Skeletal muscle satellite cell (primary cell): ENCODE results near the gene RUFY2.
A peak's percentile ranks its signal among the peaks of the same experiment; 100 is the strongest.

Experiments used
- H3K27me3 ChIP-seq: 2 replicates; pipeline ENCODE4 v1.7.0; 2013; ENCODE audit warnings: low read length; ENCODE audit not compliant: control insufficient read depth, insufficient read depth
- H3K36me3 ChIP-seq: 2 replicates; pipeline ENCODE4 v1.7.0; 2013; ENCODE audit warnings: mild to moderate bottlenecking, control low read depth, low read length; ENCODE audit not compliant: insufficient read depth
- H3K4me1 ChIP-seq: 2 replicates; pipeline ENCODE4 v1.7.0; 2013; ENCODE audit warnings: low read length; ENCODE audit not compliant: control insufficient read depth, insufficient read depth
- H3K4me2 ChIP-seq: 2 replicates; pipeline ENCODE4 v1.7.0; 2013; ENCODE audit warnings: mild to moderate bottlenecking, low read length
- H3K4me3 ChIP-seq: 2 replicates; pipeline ENCODE4 v1.7.0; 2013; ENCODE audit warnings: low read length
- H3K9ac ChIP-seq: 2 replicates; pipeline ENCODE4 v1.7.0; 2013; ENCODE audit warnings: mild to moderate bottlenecking, low read depth, low read length, moderate library complexity
- H3K9me3 ChIP-seq: replicated peaks from 2 replicates; pipeline ENCODE4 v1.7.0; 2013; ENCODE audit warnings: mild to moderate bottlenecking, control low read depth, low read length

Gene RUFY2

DNA sequence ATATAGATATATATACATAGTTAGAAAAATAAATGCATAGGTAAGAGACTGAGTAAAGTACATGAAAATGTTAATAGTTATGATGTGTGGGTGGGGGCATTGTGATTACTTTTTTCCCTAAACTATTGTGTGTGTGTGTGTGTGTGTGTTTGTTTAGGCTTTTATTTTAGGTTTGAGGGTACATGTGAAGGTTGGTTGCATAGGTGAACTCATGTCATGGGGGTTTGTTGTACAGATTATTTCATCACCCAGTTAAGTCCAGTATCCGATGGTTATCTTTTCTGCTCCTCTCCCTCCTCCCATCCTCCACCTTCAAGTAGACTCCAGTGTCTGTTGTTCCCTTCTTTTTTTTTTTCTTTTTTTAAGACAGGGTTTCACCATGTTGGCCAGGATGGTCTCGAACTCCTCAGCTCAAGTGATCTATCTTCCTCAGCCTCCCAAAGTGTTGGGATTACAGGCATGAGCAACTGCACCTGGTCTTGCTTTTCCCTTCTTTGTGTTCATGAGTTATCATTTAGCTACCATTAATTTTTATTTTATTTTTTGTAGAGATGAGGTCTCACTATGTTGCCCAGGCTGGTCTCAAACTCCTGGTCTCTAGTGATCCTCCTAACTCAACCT, 1.9 kb upstream of the RUFY2 start:
- Histone ChIP-seq H3K36me3 (peaks cover 7% of the 10 kb centered on the region), H3K4me1 (peaks cover 9% of the 10 kb centered on the region)

GRCh38 chr10:68406111-68406814, 814 bp downstream of the RUFY2 start:
- H3K9ac ChIP-seq: peak overlapping the region; percentile 100
- no peaks in the 10 kb centered on the region for H3K27me3 ChIP-seq
- H3K9me3 ChIP-seq: no peaks in the 10 kb centered on the region
- H3K36me3 ChIP-seq: peaks cover 5% of the 10 kb centered on the region
- peak overlapping the region; percentile 96 for H3K4me2 ChIP-seq
- peak overlapping the region; percentile 100 for H3K4me3 ChIP-seq
- peaks cover 9% of the 10 kb centered on the region for H3K4me1 ChIP-seq

More for the DNA sequence above, 1.9 kb upstream of the RUFY2 start:
- Histone ChIP-seq H3K4me2 (no peak overlapping the region), H3K27me3 (no peaks in the 10 kb centered on the region), H3K4me3 (no peak overlapping the region), H3K9me3 (no peaks in the 10 kb centered on the region), H3K9ac (no peak overlapping the region)

DNA sequence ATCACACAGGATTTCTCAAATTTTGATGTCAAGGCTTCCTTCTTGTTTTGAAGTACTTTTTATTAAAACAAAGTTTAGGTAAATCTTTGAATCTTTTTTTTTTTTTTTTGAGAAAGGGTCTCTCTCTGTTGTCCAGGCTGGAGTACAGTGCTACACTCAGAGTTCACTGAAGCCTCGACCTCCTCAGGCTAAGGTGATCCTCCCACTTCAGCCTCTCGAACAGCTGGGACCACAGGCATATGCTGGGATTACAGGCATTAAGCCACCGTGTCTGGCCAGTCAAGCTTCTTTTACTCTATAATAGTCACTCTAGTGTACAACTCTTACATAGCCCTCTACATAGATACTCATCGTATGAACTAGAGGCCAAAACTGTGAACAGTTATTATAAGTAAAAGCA, 3.4 kb downstream of the RUFY2 start:
- H3K4me1 ChIP-seq: peaks cover 9% of the 10 kb centered on the region
- no peak overlapping the region for H3K4me3 ChIP-seq
- H3K27me3 ChIP-seq: no peaks in the 10 kb centered on the region
- H3K4me2 ChIP-seq: no peak overlapping the region
- no peaks in the 10 kb centered on the region for H3K9me3 ChIP-seq
- H3K36me3 ChIP-seq: peaks cover 14% of the 10 kb centered on the region
- no peak overlapping the region for H3K9ac ChIP-seq

DNA sequence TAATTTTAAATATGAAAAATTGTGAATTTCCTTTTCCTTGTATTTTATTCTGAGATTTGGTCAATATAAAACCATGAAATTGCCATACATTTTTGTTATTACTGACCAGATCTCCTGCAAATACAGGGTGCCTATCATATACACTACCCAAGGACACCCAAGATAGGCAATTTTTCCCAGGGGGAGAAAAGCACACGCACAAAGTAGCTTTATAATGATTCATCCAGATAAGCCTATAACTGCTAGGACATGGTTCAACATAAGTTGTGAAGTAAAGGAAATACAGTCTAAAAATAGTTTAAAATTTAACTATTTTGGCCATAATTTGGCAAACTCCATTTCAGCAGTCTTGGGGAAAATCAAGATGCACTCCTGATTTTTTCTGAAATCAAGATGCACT, 4.8 kb downstream of the RUFY2 start:
- Histone ChIP-seq H3K9ac (no peak overlapping the region), H3K4me3 (no peak overlapping the region), H3K4me2 (no peak overlapping the region)

DNA sequence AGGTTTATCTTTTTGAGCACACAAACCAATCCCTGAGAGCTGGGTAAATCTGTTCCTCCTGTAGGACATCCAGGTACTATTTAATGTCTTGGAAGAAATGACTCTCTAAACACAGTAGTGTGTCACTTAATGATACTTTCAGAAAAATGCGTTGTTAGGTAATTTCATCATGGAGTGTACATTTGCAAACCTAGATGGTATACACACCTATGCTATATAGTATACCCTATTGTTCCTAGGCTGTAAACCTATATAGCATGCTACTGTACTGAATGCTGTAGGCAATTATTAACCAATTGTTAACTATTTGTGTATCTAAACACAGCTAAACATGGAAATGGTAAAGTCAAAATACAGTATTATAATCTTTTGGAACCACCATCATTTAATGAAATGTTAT, 10.1 kb downstream of the RUFY2 start:
- Histone ChIP-seq H3K9me3 (no peaks in the 10 kb centered on the region), H3K9ac (no peak overlapping the region), H3K4me1 (no peaks in the 10 kb centered on the region), H3K27me3 (no peaks in the 10 kb centered on the region), H3K4me3 (no peak overlapping the region), H3K4me2 (no peak overlapping the region), H3K36me3 (peaks cover 39% of the 10 kb centered on the region)

More for the DNA sequence above, 4.8 kb downstream of the RUFY2 start:
- Histone ChIP-seq H3K4me1 (peaks cover 9% of the 10 kb centered on the region), H3K36me3 (peaks cover 14% of the 10 kb centered on the region), H3K9me3 (no peaks in the 10 kb centered on the region), H3K27me3 (no peaks in the 10 kb centered on the region)

GRCh38 chr10:68385740-68386139, 21.3 kb downstream of the RUFY2 start:
- Histone ChIP-seq H3K4me2 (no peak overlapping the region), H3K9me3 (no peaks in the 10 kb centered on the region), H3K27me3 (no peaks in the 10 kb centered on the region), H3K4me3 (no peak overlapping the region), H3K4me1 (no peaks in the 10 kb centered on the region), H3K36me3 (peaks cover 39% of the 10 kb centered on the region), H3K9ac (no peak overlapping the region)

DNA sequence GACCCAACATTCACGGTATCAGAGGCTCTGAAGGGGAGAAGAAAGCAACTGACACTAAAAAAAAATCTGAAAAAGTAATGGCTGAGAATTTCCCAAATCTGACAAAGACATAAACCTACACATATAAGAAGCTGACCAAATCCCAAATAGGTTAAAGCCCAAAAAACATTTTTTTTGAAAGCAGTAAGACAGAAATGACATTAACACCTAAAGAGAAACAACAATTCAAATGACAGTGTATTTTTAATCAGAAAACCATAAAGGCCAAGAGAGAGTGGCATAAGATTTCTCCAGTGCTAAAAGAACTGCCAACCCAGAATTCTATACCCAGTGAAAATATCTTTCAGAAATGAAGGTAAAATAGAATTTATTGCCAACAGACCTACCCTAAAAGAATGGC, 35.5 kb downstream of the RUFY2 start:
- H3K4me3 ChIP-seq: no peak overlapping the region
- no peak overlapping the region for H3K9ac ChIP-seq
- peaks cover 46% of the 10 kb centered on the region for H3K36me3 ChIP-seq
- H3K27me3 ChIP-seq: no peaks in the 10 kb centered on the region
- H3K4me1 ChIP-seq: no peaks in the 10 kb centered on the region
- H3K9me3 ChIP-seq: no peaks in the 10 kb centered on the region
- no peak overlapping the region for H3K4me2 ChIP-seq

- Histone ChIP-seq H3K9ac (no peak overlapping the region), H3K9me3 (no peaks in the 10 kb centered on the region), H3K4me3 (no peak overlapping the region), H3K36me3 (peaks cover 49% of the 10 kb centered on the region), H3K4me2 (no peak overlapping the region), H3K4me1 (no peaks in the 10 kb centered on the region), H3K27me3 (no peaks in the 10 kb centered on the region)
Observed at GRCh38 chr10:68367121-68367520, 40.0 kb downstream of the RUFY2 start.

DNA sequence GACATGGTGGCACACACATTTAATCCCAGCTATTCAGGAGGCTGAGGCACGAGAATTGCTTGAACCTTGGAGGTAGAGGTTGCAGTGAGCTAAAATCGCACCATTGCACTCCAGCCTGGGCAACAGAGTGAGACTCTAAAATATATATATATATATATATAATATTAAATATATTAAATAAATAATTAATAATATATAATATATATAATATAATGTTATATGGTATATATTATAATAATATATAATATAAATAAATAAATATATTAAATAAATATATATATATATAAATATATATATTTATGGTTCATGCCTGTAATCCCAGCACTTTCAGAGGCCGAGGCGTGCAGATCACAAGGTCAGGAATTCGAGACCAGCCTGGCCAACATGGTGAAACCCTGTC, 40.5 kb downstream of the RUFY2 start:
- no peak overlapping the region for H3K9ac ChIP-seq
- no peaks in the 10 kb centered on the region for H3K27me3 ChIP-seq
- no peaks in the 10 kb centered on the region for H3K9me3 ChIP-seq
- H3K4me3 ChIP-seq: no peak overlapping the region
- no peaks in the 10 kb centered on the region for H3K4me1 ChIP-seq
- peaks cover 49% of the 10 kb centered on the region for H3K36me3 ChIP-seq
- H3K4me2 ChIP-seq: no peak overlapping the region

- H3K4me3 ChIP-seq: no peak overlapping the region
- H3K4me2 ChIP-seq: no peak overlapping the region
- H3K4me1 ChIP-seq: no peaks in the 10 kb centered on the region
- H3K9me3 ChIP-seq: no peaks in the 10 kb centered on the region
- H3K36me3 ChIP-seq: peaks cover 53% of the 10 kb centered on the region
- no peaks in the 10 kb centered on the region for H3K27me3 ChIP-seq
- no peak overlapping the region for H3K9ac ChIP-seq
Observed at GRCh38 chr10:68365611-68366010, 41.5 kb downstream of the RUFY2 start.

GRCh38 chr10:68364101-68364886, 42.8 kb downstream of the RUFY2 start:
- Histone ChIP-seq H3K9me3 (no peaks in the 10 kb centered on the region), H3K36me3 (peaks cover 48% of the 10 kb centered on the region), H3K4me2 (no peak overlapping the region), H3K4me1 (no peaks in the 10 kb centered on the region), H3K4me3 (no peak overlapping the region), H3K9ac (no peak overlapping the region), H3K27me3 (no peaks in the 10 kb centered on the region)
